K562 (cell line): ENCODE data around the gene DEDD. TPM values are rescaled to one million over a fixed set of nuclear protein-coding genes. Genes with fewer than 3 reads are reported as not detected.

ENCODE experiments used
- CCNT2 ChIP-seq: IDR thresholded peaks from 2 replicates; pipeline ENCODE4 v1.6.1; 2011; ENCODE audit warnings: borderline replicate concordance, low read depth, mild to moderate bottlenecking, moderate library complexity, mixed read lengths, low read length; ENCODE audit not compliant: insufficient read length; ENCODE audit errors: extremely low read depth
- FIP1L1 ChIP-seq: fragments of 200-400 bp; formaldehyde crosslinking; IDR thresholded peaks from 2 replicates; pipeline ENCODE4 v1.6.1; 2018; ENCODE audit warnings: mild to moderate bottlenecking, low read depth, low read length; ENCODE audit not compliant: poor library complexity, severe bottlenecking
- JUNB ChIP-seq: fragments of 450-650 bp; formaldehyde crosslinking; conservative IDR thresholded peaks from 2 replicates; pipeline ENCODE4 v1.4.0; 2020; ENCODE audit warnings: mild to moderate bottlenecking
- MTA1 ChIP-seq: fragments of 450-650 bp; IDR thresholded peaks from 2 replicates; pipeline ENCODE4 v1.6.1; 2017; ENCODE audit warnings: borderline replicate concordance
- MYBL2 ChIP-seq, 2 experiments: fragments of 450-650 bp in 1 of 2; sonication (generic) in 1 of 2; formaldehyde crosslinking in 1 of 2; IDR thresholded peaks; 2 replicates each; pipeline versions ENCODE4 v1.6.1 to v1.8.1; 2017 to 2022; ENCODE audit warnings: borderline replicate concordance in 1 of 2, inconsistent platforms in 1 of 2, low read depth in 1 of 2, mild to moderate bottlenecking in 1 of 2, missing genetic modification reagents in 1 of 2, moderate library complexity in 1 of 2
- NCOA6 ChIP-seq: fragments of 450-650 bp; IDR thresholded peaks from 2 replicates; pipeline ENCODE4 v1.6.1; 2017; ENCODE audit warnings: mild to moderate bottlenecking
- POLR2B ChIP-seq: fragments of 450-650 bp; IDR thresholded peaks from 2 replicates; pipeline ENCODE4 v1.6.1; 2018; ENCODE audit warnings: low read depth; ENCODE audit not compliant: partially characterized antibody
- RBM34 ChIP-seq: fragments of 200-400 bp; formaldehyde crosslinking; IDR thresholded peaks from 2 replicates; pipeline ENCODE4 v1.6.1; 2018; ENCODE audit warnings: low read length, borderline replicate concordance; ENCODE audit not compliant: insufficient read depth
- SP1 ChIP-seq: sonication (generic); formaldehyde crosslinking; IDR thresholded peaks from 2 replicates; pipeline ENCODE4 v1.8.1; 2022; ENCODE audit warnings: mild to moderate bottlenecking, missing genetic modification reagents
- ZFP1 ChIP-seq: fragments of 450-650 bp; formaldehyde crosslinking; IDR thresholded peaks from 2 replicates; pipeline ENCODE4 v1.4.0; 2020; ENCODE audit warnings: mild to moderate bottlenecking, mixed read lengths
- ZNF347 ChIP-seq: fragments of 450-650 bp; formaldehyde crosslinking; IDR thresholded peaks from 2 replicates; pipeline ENCODE4 v1.4.0; 2020; ENCODE audit warnings: low read depth, mild to moderate bottlenecking, moderate library complexity
- polyA plus RNA-seq, 8 experiments: library from polyadenylated mRNA; depleted of rRNA in 4 of 8; stranded (reverse) in 5 of 8; unstranded in 3 of 8; fragments of >200 nt; fragmentation: Nextera tagmentation in 2 of 8; fragmentation: Illumina TruSeq in 1 of 8; extraction: Ambion mirVana in 2 of 8; extraction: Trizol in 1 of 8; gene quantifications; 2 replicates each; pipeline versions ENCODE4 v1.2.1 to v1.2.3, GENCODE V29; 2011 to 2014; ENCODE audit warnings: inconsistent platforms in 1 of 8, missing spikeins in 1 of 8
- total RNA-seq, 7 experiments: library from RNA; depleted of rRNA in 6 of 7; stranded (reverse); fragments of >200 nt in 6 of 7; fragmentation: Illumina TruSeq in 2 of 7; extraction: Trizol in 2 of 7; gene quantifications; 2 replicates each; pipeline versions ENCODE4 v1.2.1 to v1.2.3, GENCODE V29; 2011 to 2021; ENCODE audit warnings: low replicate concordance in 1 of 7
- TF ChIP-seq, protein P1 (sequence below): fragments of 250-450 bp; sonication (Bioruptor Pico); IDR thresholded peaks from 2 replicates; pipeline ENCODE4 v1.5.0; 2022; ENCODE audit warnings: mild to moderate bottlenecking
- TF ChIP-seq, protein P2 (sequence below), 3 experiments: fragments of 200-800 bp in 1 of 3; fragments of 250-450 bp in 1 of 3; fragments of 450-650 bp in 1 of 3; sonication (Bioruptor Pico) in 1 of 3; sonication (Bioruptor generic) in 1 of 3; formaldehyde crosslinking in 1 of 3; IDR thresholded peaks; 2 replicates each; pipeline versions ENCODE4 v1.6.1 to v1.8.0; 2016 to 2022; ENCODE audit warnings: mild to moderate bottlenecking in 2 of 3, missing genetic modification characterization in 2 of 3, missing compliant biosample characterization in 1 of 3, moderate library complexity in 1 of 3
- TF ChIP-seq, protein P3 (sequence below): sonication (generic); formaldehyde crosslinking; IDR thresholded peaks from 2 replicates; pipeline ENCODE4 v1.8.0; 2022; ENCODE audit warnings: mild to moderate bottlenecking, missing genetic modification reagents, borderline replicate concordance
- TF ChIP-seq, protein P4 (sequence below): fragments of 250-450 bp; sonication (Bioruptor Pico); IDR thresholded peaks from 2 replicates; pipeline ENCODE4 v1.5.0; 2021; ENCODE audit warnings: mild to moderate bottlenecking, borderline replicate concordance

Gene DEDD
- total and polyA plus RNA-seq, 9 of the 15 experiments (the other 6 are each of a cell fraction or from before 2014, with no cell fraction given), result 11.6 to 41.0 (median 16.8) TPM

DNA sequence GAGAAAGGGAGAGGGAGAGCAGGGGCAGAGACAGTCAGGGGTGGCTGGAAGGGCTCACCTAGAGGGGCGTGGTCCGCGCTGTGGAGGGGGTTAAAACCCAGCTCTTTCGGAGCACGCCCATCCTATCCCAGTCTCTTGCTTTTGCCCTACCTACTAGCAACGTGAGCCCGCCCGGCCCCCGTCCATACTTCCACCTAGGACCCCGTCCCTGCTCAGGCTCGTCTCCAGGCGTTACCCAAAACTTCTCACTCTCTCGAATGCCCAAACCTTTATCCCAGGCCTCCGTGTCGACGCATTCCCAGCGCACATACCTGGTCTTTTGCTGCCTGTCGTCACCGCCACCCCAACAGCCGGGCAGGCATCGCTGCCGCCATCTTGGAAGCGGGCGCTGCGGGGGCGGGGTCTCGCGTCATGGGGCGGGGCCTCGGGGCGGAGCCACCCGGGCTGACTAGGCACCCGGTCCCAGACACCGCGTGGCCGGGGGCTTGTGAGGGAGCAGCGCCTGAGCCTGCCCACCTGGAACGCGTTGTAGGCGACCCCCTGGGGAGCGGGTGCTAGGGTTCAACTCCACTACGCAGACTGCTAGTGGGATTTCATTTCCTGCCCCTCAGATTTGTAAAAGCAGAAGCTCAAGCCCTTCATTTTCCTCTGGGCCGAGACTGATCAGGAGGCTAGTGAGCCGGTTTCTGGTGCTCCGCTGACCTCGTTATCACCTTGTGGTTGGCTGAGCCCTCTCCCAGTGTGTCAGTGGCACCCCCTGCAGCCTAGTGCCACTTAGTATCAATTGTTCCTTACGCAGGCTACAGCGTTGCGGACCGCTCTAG, 44.9 kb upstream of the DEDD start, which contains the start of gene B4GALT3 (continued):
- TF ChIP-seq, protein P1, sequence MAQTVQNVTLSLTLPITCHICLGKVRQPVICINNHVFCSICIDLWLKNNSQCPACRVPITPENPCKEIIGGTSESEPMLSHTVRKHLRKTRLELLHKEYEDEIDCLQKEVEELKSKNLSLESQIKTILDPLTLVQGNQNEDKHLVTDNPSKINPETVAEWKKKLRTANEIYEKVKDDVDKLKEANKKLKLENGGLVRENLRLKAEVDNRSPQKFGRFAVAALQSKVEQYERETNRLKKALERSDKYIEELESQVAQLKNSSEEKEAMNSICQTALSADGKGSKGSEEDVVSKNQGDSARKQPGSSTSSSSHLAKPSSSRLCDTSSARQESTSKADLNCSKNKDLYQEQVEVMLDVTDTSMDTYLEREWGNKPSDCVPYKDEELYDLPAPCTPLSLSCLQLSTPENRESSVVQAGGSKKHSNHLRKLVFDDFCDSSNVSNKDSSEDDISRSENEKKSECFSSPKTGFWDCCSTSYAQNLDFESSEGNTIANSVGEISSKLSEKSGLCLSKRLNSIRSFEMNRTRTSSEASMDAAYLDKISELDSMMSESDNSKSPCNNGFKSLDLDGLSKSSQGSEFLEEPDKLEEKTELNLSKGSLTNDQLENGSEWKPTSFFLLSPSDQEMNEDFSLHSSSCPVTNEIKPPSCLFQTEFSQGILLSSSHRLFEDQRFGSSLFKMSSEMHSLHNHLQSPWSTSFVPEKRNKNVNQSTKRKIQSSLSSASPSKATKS, result no peak
- TF ChIP-seq SP1 (CRISPR knock-in tag) (peak; percentile 97), JUNB (CRISPR knock-in tag) (no peak), POLR2B (peak; percentile 91), MTA1 (no peak), ZNF347 (CRISPR knock-in tag) (no peak), CCNT2 (peak; percentile 49), RBM34 (no peak), NCOA6 (no peak), MYBL2 (IDR thresholded peaks at IDR 0.05; ENCODE audit: low read depth) (no peak), MYBL2 (CRISPR knock-in tag; IDR thresholded peaks at IDR 0.05; ENCODE audit: borderline replicate concordance) (no peak), ZFP1 (no peak), FIP1L1 (no peak)
- TF ChIP-seq, protein P2, sequence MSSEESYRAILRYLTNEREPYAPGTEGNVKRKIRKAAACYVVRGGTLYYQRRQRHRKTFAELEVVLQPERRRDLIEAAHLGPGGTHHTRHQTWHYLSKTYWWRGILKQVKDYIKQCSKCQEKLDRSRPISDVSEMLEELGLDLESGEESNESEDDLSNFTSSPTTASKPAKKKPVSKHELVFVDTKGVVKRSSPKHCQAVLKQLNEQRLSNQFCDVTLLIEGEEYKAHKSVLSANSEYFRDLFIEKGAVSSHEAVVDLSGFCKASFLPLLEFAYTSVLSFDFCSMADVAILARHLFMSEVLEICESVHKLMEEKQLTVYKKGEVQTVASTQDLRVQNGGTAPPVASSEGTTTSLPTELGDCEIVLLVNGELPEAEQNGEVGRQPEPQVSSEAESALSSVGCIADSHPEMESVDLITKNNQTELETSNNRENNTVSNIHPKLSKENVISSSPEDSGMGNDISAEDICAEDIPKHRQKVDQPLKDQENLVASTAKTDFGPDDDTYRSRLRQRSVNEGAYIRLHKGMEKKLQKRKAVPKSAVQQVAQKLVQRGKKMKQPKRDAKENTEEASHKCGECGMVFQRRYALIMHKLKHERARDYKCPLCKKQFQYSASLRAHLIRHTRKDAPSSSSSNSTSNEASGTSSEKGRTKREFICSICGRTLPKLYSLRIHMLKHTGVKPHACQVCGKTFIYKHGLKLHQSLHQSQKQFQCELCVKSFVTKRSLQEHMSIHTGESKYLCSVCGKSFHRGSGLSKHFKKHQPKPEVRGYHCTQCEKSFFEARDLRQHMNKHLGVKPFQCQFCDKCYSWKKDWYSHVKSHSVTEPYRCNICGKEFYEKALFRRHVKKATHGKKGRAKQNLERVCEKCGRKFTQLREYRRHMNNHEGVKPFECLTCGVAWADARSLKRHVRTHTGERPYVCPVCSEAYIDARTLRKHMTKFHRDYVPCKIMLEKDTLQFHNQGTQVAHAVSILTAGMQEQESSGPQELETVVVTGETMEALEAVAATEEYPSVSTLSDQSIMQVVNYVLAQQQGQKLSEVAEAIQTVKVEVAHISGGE (CRISPR knock-in tag; IDR thresholded peaks at IDR 0.05), result peak in 1 of 3 experiments; percentile 71; a peak in 2 of 6 replicates
- TF ChIP-seq, protein P3, sequence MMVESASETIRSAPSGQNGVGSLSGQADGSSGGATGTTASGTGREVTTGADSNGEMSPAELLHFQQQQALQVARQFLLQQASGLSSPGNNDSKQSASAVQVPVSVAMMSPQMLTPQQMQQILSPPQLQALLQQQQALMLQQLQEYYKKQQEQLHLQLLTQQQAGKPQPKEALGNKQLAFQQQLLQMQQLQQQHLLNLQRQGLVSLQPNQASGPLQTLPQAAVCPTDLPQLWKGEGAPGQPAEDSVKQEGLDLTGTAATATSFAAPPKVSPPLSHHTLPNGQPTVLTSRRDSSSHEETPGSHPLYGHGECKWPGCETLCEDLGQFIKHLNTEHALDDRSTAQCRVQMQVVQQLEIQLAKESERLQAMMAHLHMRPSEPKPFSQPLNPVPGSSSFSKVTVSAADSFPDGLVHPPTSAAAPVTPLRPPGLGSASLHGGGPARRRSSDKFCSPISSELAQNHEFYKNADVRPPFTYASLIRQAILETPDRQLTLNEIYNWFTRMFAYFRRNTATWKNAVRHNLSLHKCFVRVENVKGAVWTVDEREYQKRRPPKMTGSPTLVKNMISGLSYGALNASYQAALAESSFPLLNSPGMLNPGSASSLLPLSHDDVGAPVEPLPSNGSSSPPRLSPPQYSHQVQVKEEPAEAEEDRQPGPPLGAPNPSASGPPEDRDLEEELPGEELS (CRISPR knock-in tag), result no peak
- TF ChIP-seq, protein P4, sequence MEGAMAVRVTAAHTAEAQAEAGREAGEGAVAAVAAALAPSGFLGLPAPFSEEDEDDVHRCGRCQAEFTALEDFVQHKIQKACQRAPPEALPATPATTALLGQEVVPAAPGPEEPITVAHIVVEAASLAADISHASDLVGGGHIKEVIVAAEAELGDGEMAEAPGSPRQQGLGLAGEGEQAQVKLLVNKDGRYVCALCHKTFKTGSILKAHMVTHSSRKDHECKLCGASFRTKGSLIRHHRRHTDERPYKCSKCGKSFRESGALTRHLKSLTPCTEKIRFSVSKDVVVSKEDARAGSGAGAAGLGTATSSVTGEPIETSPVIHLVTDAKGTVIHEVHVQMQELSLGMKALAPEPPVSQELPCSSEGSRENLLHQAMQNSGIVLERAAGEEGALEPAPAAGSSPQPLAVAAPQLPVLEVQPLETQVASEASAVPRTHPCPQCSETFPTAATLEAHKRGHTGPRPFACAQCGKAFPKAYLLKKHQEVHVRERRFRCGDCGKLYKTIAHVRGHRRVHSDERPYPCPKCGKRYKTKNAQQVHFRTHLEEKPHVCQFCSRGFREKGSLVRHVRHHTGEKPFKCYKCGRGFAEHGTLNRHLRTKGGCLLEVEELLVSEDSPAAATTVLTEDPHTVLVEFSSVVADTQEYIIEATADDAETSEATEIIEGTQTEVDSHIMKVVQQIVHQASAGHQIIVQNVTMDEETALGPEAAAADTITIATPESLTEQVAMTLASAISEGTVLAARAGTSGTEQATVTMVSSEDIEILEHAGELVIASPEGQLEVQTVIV, result no peak
